ENCODE measurements around the gene CBX4.

DNA sequence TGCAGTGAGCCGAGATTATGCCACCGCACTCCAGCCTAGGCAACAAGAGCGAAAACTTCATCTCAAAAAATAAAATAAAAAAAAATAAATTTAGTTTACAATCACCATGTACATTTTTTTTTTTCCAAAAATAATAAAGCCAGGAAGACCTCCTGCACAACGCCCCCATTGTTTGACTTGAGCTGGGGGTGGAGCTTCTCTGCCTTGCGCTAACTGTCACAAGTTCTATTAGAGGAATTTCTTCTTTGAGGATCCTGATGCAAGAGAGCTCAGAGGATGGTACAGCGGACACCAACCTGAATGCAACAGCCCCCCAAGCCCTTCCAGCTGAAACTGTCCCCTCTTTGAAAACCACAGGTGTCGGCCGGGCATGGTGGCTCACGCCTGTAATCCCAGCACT is 24.9 kb upstream of the CBX4 start:
- TF ChIP-seq, protein P1, sequence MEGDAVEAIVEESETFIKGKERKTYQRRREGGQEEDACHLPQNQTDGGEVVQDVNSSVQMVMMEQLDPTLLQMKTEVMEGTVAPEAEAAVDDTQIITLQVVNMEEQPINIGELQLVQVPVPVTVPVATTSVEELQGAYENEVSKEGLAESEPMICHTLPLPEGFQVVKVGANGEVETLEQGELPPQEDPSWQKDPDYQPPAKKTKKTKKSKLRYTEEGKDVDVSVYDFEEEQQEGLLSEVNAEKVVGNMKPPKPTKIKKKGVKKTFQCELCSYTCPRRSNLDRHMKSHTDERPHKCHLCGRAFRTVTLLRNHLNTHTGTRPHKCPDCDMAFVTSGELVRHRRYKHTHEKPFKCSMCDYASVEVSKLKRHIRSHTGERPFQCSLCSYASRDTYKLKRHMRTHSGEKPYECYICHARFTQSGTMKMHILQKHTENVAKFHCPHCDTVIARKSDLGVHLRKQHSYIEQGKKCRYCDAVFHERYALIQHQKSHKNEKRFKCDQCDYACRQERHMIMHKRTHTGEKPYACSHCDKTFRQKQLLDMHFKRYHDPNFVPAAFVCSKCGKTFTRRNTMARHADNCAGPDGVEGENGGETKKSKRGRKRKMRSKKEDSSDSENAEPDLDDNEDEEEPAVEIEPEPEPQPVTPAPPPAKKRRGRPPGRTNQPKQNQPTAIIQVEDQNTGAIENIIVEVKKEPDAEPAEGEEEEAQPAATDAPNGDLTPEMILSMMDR (IDR thresholded peaks at IDR 0.05), result no peak
- TF ChIP-seq ZFX (IDR thresholded peaks at IDR 0.05; ENCODE audit: borderline replicate concordance), result no peak

All from 22Rv1 (cell line).